SK-N-MC (cell line): ENCODE data around the gene ADAMTSL3.

Experiments
- DNase-seq: peaks from one replicate; pipeline ENCODE4 v3.0.0-alpha.2; 2011; ENCODE audit warnings: low read depth, low spot score
- H3K27ac ChIP-seq: fragments of 200-600 bp; sonication (generic); 2 replicates; pipeline ENCODE4 v1.5.1; 2016; ENCODE audit warnings: mixed run types
- H3K36me3 ChIP-seq: fragments of 200-600 bp; sonication (generic); 2 replicates; pipeline ENCODE4 v1.6.1; 2017; ENCODE audit warnings: antibody characterized with exemption, low read length, mixed read lengths; ENCODE audit not compliant: insufficient read depth
- H3K4me3 ChIP-seq: fragments of 200-600 bp; sonication (generic); 2 replicates; pipeline ENCODE4 v1.5.1; 2016
- H3K9ac ChIP-seq: fragments of 200-600 bp; sonication (generic); 2 replicates; pipeline ENCODE4 v1.8.0; 2017; ENCODE audit warnings: mixed run types, mixed read lengths; ENCODE audit not compliant: insufficient read length
- H3K9me3 ChIP-seq: fragments of 200-600 bp; sonication (generic); 2 replicates; pipeline ENCODE4 v1.6.1; 2017; ENCODE audit warnings: low read depth, mild to moderate bottlenecking, antibody characterized with exemption, low read length, moderate library complexity, mixed read lengths
- EZH2 ChIP-seq: fragments of 200-600 bp; sonication (generic); IDR thresholded peaks from one replicate; pipeline ENCODE4 v1.6.1; 2017; ENCODE audit warnings: antibody characterized with exemption
- FOXP2 ChIP-seq: optimal IDR thresholded peaks from 2 replicates; pipeline ENCODE3; 2011; ENCODE audit warnings: mild to moderate bottlenecking, moderate library complexity; ENCODE audit not compliant: insufficient read depth; ENCODE audit errors: extremely low read length, control extremely low read depth
- POLR2AphosphoS5 ChIP-seq: IDR thresholded peaks from 2 replicates; pipeline ENCODE4 v1.6.1; 2012; ENCODE audit warnings: mild to moderate bottlenecking, low read depth, low read length, borderline replicate concordance

Gene ADAMTSL3

DNA sequence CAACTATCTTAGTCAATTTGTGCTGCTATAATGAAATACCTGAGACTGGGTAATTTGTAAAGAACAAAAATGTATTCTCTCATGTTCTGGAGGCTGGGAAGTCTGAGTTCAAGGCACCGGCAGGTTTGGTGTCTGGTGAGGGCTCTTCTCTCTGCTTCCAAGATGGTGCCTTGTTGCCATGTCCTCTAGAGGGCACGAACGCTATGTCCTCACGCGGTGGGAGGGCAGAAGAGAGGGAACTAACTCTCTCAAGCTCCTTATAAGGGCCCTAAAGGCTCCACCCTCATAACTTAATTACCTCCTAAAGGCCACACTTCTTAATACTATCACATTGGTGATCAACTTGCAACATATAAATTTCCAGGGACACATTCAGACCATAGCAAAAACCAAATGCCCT, 108.4 kb downstream of the ADAMTSL3 start:
- Histone ChIP-seq H3K4me3 (no peak overlapping the region), H3K36me3 (no peaks in the 10 kb centered on the region), H3K9me3 (no peaks in the 10 kb centered on the region), H3K27ac (no peak overlapping the region), H3K9ac (no peak overlapping the region)
- no peak for DNase-seq
- TF ChIP-seq POLR2AphosphoS5 (no peak), FOXP2 (no peak), EZH2 (no peak)

DNA sequence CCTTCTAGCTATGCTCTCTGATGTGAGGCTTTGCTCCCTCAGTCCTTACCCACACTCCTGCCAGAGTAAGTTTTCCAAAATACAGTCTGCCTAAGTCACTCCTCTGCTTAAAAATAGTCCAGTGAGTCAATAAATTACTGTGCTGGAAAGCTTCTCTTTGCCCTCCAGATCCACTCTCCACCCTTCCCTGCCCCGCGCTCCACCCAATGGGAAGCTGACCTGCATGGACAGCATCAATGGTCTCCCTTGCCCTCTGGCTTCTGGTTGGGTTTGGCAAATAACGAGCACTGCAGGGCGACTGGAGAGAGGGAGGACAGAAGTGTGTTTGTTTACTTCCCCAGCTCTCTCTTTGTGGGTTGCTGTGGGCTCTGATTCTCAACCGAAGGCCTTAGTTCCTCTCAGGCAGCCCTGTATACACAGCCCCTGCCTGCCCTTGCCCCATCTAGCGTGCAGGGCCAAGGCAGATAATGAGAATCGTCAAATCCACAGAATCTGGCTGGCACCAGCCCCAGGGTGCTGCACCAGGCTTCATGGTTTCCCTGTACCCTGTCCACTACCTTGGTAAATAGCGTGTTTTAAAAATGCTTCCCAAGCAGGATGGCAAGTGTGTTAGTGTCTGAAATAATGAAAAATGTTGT, 110.4 kb downstream of the ADAMTSL3 start:
- Histone ChIP-seq H3K9ac (no peak overlapping the region), H3K9me3 (no peaks in the 10 kb centered on the region)

DNA sequence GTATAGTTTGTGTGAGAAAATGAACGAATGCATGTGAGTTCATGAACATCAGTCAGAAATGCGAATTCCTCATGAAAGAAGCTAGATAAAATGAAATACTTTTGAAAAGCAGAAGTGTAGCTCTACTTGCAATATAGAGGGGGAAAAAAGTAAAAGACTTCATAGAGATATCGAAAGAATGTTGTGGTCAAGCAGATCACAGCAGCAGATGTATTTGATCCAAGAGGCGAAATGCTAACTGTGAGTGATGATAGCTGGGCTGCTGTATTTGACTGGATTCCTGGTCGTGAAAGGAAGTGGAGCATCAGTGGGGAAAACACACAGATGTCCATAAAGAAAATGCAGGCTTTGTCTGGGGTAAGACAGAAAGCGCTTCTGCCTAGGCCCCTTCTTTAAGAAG, 112.4 kb downstream of the ADAMTSL3 start:
- H3K36me3 ChIP-seq = no peaks in the 10 kb centered on the region
- H3K27ac ChIP-seq = no peak overlapping the region
- no peaks in the 10 kb centered on the region for H3K9me3 ChIP-seq
- no peak for DNase-seq
- TF ChIP-seq FOXP2 (no peak), EZH2 (no peak), POLR2AphosphoS5 (no peak)
- no peak overlapping the region for H3K9ac ChIP-seq
- H3K4me3 ChIP-seq = no peak overlapping the region

More for the DNA sequence above, 110.4 kb downstream of the ADAMTSL3 start:
- Histone ChIP-seq H3K4me3 (no peak overlapping the region), H3K36me3 (no peaks in the 10 kb centered on the region), H3K27ac (no peak overlapping the region)
- TF ChIP-seq POLR2AphosphoS5 (no peak), FOXP2 (no peak), EZH2 (no peak)
- DNase-seq = no peak

DNA sequence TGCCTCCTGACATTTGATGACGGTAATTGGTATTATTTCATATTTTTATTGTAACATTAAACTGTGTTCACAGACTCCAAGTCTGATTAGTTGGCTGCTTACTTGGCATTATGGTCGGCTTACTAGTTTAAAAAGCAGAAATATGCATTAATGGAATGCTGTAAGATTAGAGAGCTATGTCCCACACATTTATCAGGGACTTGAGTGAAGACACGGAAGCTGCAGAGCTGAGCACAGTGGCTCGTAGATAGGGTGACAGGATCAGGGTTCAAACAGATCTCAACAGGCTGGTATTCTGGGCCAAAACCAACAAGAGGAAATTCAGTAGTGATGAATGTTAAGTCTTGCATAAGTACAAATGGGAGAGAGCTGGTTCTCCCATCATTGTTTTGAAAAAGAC, 113.8 kb downstream of the ADAMTSL3 start:
- Histone ChIP-seq H3K9me3 (no peaks in the 10 kb centered on the region), H3K9ac (no peak overlapping the region), H3K36me3 (no peaks in the 10 kb centered on the region), H3K27ac (no peak overlapping the region), H3K4me3 (no peak overlapping the region)
- TF ChIP-seq FOXP2 = no peak
- no peak for TF ChIP-seq POLR2AphosphoS5
- no peak for TF ChIP-seq EZH2
- DNase-seq = no peak

DNA sequence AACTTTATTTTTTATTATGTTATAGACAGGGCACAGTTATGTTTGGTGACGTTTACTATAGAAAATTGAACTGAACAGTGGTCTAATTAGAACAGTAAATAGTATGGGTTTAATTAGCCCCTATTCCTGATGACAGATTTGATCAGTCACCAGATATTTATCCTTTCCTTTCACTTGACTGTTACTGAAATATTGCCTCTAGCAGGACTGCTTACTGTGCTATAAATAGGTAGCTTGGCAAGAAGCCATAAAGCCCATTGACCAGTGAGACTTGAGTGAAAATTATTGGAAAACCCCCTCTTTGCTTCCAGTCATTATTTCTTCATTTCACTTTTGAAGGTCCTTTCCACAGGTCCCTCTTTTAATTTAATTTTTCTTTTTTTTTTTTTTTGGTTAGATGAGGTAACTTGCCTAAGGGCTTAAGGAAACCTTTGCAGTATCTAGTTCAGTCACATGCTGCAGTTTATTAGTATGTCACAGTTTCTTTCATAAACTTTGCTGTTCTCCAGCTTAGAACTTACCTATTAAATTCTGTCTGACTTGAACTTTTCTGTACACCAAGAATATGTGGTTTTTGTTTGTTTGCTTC, 115.6 kb downstream of the ADAMTSL3 start:
- Histone ChIP-seq H3K9me3 (no peaks in the 10 kb centered on the region), H3K9ac (peak overlapping the region; percentile 23), H3K27ac (peak overlapping the region; percentile 14; the same call in 1 of the 2 replicates), H3K36me3 (no peaks in the 10 kb centered on the region), H3K4me3 (peak overlapping the region; percentile 46)
- no peak for TF ChIP-seq EZH2
- TF ChIP-seq POLR2AphosphoS5 = no peak; the same call in 1 of the 2 replicates
- DNase-seq = peak; percentile 35

DNA sequence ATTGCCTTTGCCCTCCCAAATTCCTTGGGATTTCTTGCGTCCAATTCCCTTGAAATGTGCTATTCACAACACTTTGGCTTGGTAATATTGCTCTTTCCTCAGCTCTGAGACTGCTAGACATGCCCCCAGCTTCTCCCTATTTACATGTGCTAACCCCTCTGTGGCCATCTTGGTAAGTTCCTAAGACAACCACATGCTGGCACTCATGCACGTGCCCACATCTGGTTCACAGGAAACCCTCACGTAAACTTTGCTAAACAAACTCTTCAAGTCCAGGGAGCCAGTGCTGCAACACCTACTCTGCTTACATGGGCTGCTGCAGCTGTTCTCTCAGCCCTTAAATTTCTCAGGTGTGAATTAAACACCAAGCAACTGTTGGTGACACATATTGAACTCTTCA, 121.8 kb downstream of the ADAMTSL3 start:
- Histone ChIP-seq H3K4me3 (no peak overlapping the region), H3K9ac (no peak overlapping the region), H3K9me3 (no peaks in the 10 kb centered on the region), H3K27ac (no peak overlapping the region), H3K36me3 (no peaks in the 10 kb centered on the region)
- TF ChIP-seq EZH2 = no peak
- TF ChIP-seq FOXP2 = no peak
- no peak for TF ChIP-seq POLR2AphosphoS5
- no peak for DNase-seq

DNA sequence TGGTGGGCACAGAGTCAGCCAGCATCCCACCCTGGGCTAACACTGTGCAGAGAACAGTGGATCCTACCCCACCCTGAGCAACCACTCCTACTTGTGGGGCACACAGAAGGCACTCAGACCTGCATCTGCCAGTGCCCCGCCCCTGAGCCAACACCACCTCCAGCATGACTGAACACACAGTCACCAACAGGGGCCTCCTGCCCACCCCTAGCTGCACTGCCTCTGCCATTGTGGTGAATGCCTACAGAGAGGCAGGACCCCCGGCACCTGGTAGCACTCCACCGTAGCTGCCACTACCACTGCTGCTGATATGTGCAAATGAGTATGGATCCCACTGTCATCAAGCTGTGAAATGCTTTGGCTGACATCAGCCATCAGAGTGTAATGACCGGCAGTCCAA, 123.1 kb downstream of the ADAMTSL3 start:
- no peak for DNase-seq
- TF ChIP-seq EZH2 = no peak
- TF ChIP-seq FOXP2 = no peak
- no peak for TF ChIP-seq POLR2AphosphoS5
- Histone ChIP-seq H3K4me3 (no peak overlapping the region), H3K36me3 (no peaks in the 10 kb centered on the region), H3K27ac (no peak overlapping the region), H3K9me3 (no peaks in the 10 kb centered on the region), H3K9ac (no peak overlapping the region)

DNA sequence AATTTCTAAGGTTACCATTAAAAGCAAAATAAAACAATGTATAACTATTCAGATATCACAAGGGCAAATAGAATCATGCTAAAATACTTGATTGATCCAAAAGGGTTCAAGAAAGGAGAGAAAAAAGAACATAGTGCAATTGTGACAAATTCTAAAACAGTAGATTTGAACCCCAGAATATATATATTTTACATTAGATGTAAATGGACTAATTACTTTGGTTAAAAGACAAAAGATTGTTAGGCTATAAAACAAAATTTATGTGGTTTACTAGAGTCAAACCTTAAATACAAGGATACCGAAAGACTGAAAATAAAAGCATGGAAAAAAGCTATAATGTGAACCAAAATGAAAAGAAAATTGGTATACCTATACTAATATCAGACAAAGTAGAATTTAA, 129.3 kb downstream of the ADAMTSL3 start:
- Histone ChIP-seq H3K4me3 (no peak overlapping the region), H3K9ac (no peak overlapping the region), H3K27ac (no peak overlapping the region), H3K9me3 (no peaks in the 10 kb centered on the region), H3K36me3 (no peaks in the 10 kb centered on the region)
- DNase-seq = no peak
- TF ChIP-seq EZH2 (no peak), POLR2AphosphoS5 (no peak), FOXP2 (no peak)

DNA sequence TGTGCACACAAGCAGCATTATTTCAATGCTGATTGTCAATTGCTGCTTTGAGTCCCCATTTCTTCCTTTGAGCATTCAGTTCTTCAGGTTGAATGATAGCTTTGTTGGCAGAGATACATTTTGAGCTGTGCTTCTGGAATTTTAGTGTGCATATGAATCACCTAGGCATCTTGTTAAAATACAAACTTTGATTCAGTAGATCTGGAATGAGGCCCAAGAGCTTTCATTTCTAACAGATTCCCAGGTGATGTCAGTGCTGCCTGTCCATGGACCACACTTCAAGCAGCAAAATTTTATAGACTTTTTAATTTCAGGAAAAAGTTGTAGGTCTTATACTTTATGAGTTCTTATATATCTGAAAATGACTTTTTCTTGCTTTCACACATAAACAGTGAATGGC, 131.1 kb downstream of the ADAMTSL3 start:
- Histone ChIP-seq H3K9ac (no peak overlapping the region), H3K4me3 (no peak overlapping the region), H3K9me3 (no peaks in the 10 kb centered on the region), H3K27ac (no peak overlapping the region), H3K36me3 (no peaks in the 10 kb centered on the region)
- no peak for TF ChIP-seq FOXP2
- TF ChIP-seq EZH2 = no peak
- TF ChIP-seq POLR2AphosphoS5 = no peak
- no peak for DNase-seq
